ENCODE data around the gene MAML2.

Gene MAML2

DNA sequence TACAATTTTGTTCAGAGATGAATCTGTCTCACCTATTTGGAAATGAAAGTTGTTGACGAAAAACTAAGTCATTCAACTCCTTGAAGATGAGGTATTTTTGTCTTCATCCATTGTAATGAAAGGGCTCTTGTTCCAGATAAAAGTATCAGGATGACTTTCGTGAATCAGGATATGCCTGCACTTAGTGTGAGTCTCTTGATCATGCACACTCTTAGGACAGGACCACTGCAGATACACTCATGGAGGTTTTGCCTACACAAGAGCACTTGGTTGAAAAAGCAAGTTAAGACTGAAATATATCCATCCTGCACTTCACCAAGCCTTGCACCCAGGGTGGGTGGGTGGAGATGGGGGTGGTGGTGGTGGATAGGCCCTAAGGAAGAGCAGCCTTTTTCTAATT, 298.2 kb downstream of the MAML2 start:
- TF ChIP-seq, protein P1, sequence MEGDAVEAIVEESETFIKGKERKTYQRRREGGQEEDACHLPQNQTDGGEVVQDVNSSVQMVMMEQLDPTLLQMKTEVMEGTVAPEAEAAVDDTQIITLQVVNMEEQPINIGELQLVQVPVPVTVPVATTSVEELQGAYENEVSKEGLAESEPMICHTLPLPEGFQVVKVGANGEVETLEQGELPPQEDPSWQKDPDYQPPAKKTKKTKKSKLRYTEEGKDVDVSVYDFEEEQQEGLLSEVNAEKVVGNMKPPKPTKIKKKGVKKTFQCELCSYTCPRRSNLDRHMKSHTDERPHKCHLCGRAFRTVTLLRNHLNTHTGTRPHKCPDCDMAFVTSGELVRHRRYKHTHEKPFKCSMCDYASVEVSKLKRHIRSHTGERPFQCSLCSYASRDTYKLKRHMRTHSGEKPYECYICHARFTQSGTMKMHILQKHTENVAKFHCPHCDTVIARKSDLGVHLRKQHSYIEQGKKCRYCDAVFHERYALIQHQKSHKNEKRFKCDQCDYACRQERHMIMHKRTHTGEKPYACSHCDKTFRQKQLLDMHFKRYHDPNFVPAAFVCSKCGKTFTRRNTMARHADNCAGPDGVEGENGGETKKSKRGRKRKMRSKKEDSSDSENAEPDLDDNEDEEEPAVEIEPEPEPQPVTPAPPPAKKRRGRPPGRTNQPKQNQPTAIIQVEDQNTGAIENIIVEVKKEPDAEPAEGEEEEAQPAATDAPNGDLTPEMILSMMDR (IDR thresholded peaks at IDR 0.05; ENCODE audit: low read depth, low read length): no peak
- DNase-seq (ENCODE audit: extremely low read depth, low read depth): no peak

GRCh38 chr11:96044311-96044710, 298.7 kb downstream of the MAML2 start:
- TF ChIP-seq, protein P1 (IDR thresholded peaks at IDR 0.05; ENCODE audit: low read depth, low read length): no peak
- DNase-seq (ENCODE audit: extremely low read depth, low read depth): no peak

- TF ChIP-seq, protein P1 (IDR thresholded peaks at IDR 0.05; ENCODE audit: low read depth, low read length): no peak
- DNase-seq (ENCODE audit: extremely low read depth, low read depth): no peak
Observed at GRCh38 chr11:96043291-96043690, 299.7 kb downstream of the MAML2 start.

- no peak for DNase-seq (ENCODE audit: extremely low read depth, low read depth)
- TF ChIP-seq, protein P1 (IDR thresholded peaks at IDR 0.05; ENCODE audit: low read depth, low read length): no peak
Observed at GRCh38 chr11:96038046-96038445, 304.9 kb downstream of the MAML2 start.

DNA sequence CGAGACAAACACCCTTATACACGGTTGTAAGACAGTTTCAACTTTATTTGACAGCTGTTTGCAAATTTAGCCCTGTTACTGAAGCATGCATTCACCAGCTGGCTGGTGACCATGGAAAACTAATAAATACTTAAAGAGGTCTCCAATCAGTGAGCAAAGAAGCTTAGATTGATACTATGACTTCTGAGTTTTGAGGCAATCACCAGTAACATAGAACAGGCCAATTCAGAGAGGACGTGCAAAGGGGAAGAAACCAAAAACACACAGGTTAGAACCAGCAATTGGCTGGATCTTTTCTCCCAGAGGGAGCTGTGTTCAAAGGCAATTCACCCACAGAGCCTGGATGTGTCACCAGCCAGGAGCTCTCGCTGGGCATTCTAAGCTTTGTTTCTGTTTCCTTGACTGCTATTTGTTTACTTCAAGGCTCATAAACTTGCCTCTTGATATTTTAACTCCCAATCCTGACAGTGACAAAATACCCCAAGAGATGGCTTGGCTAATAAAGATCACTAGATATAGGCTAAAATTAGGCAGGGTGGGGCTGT, 305.5 kb downstream of the MAML2 start:
- no peak for DNase-seq (ENCODE audit: extremely low read depth, low read depth)
- TF ChIP-seq, protein P1 (IDR thresholded peaks at IDR 0.05; ENCODE audit: low read depth, low read length): peak; percentile 1; the same call in 1 of the 2 replicates

DNA sequence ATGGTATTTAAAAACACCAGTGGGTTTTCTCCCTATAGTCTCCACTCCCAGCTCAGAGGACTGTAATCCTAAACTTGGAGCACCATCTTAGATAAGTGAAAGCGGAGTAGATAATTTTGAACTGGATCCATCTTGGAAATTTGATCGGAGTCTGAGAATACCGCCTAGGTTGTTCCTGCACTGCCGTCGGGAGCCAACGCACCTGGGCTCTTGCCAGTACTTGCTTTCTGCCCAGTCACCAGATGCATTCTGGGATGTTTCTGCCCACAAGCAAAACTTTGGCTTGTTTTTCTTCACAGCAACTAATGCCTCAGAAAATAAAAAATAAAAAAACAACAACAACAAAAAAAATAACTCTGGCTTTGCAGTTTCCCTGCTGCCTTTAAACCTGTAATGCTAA, 306.1 kb downstream of the MAML2 start:
- TF ChIP-seq, protein P1 (IDR thresholded peaks at IDR 0.05; ENCODE audit: low read depth, low read length): no peak
- DNase-seq (ENCODE audit: extremely low read depth, low read depth): no peak

DNA sequence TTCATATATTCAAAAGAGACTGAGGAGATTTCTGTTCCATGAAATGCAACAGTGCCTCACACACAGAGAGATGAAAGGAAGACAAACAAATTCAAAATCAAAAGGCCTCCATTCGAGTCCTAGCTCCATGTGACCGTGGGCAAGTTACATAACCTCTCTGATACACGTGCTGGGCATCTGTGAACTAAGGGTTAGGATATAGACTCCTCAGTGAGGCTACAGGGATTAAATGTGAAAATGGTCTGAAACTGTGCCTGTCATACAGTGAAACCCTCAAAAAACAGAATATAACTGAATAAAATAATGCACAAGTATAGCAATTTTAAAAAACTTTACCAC, 307.3 kb downstream of the MAML2 start:
- no peak for DNase-seq (ENCODE audit: extremely low read depth, low read depth)

More for the DNA sequence above, 307.3 kb downstream of the MAML2 start:
- TF ChIP-seq, protein P1 (IDR thresholded peaks at IDR 0.05; ENCODE audit: low read depth, low read length): no peak
